Panc1 (cell line): ENCODE data around the gene CD84.

Experiments used
- SIN3A ChIP-seq: IDR thresholded peaks from 2 replicates; pipeline ENCODE4 v1.6.1; 2012; ENCODE audit warnings: low read depth, mild to moderate bottlenecking, low read length, moderate library complexity, borderline replicate concordance; ENCODE audit not compliant: insufficient read depth
- TF ChIP-seq, protein P1 (sequence below): fragments of 450-650 bp; IDR thresholded peaks from 2 replicates; pipeline ENCODE4 v1.5.1; 2017; ENCODE audit warnings: mild to moderate bottlenecking
- TF ChIP-seq, protein P2 (sequence below), 2 experiments: IDR thresholded peaks; 2 replicates each; pipeline ENCODE4 v1.6.1; 2011 to 2012; ENCODE audit warnings: low read depth in 2 of 2, control low read depth in 1 of 2, low read length in 1 of 2, mild to moderate bottlenecking in 1 of 2, moderate library complexity in 1 of 2; ENCODE audit not compliant: insufficient read depth in 1 of 2

DNA sequence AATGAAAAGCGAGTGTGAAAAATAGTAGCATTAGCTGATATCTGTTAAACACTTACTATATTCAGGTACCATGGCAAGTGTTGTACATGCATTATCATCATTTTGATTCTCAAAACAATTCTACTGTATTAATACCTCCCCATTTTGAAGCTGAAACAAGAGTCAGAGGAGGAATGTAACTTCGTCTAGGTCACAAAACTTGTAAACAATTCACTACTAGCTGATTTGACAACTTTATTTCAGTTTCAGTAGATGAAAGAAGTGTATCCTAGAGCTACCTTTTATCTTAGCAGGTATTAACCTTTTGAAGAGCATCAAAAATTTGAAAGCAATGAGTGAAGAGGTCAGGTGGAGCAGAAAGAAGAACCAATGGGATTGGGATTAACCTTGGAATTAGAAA lies 1.6 kb downstream of the CD84 start:
- TF ChIP-seq, protein P1, sequence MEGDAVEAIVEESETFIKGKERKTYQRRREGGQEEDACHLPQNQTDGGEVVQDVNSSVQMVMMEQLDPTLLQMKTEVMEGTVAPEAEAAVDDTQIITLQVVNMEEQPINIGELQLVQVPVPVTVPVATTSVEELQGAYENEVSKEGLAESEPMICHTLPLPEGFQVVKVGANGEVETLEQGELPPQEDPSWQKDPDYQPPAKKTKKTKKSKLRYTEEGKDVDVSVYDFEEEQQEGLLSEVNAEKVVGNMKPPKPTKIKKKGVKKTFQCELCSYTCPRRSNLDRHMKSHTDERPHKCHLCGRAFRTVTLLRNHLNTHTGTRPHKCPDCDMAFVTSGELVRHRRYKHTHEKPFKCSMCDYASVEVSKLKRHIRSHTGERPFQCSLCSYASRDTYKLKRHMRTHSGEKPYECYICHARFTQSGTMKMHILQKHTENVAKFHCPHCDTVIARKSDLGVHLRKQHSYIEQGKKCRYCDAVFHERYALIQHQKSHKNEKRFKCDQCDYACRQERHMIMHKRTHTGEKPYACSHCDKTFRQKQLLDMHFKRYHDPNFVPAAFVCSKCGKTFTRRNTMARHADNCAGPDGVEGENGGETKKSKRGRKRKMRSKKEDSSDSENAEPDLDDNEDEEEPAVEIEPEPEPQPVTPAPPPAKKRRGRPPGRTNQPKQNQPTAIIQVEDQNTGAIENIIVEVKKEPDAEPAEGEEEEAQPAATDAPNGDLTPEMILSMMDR = no peak
- no peak for TF ChIP-seq SIN3A
- TF ChIP-seq, protein P2, sequence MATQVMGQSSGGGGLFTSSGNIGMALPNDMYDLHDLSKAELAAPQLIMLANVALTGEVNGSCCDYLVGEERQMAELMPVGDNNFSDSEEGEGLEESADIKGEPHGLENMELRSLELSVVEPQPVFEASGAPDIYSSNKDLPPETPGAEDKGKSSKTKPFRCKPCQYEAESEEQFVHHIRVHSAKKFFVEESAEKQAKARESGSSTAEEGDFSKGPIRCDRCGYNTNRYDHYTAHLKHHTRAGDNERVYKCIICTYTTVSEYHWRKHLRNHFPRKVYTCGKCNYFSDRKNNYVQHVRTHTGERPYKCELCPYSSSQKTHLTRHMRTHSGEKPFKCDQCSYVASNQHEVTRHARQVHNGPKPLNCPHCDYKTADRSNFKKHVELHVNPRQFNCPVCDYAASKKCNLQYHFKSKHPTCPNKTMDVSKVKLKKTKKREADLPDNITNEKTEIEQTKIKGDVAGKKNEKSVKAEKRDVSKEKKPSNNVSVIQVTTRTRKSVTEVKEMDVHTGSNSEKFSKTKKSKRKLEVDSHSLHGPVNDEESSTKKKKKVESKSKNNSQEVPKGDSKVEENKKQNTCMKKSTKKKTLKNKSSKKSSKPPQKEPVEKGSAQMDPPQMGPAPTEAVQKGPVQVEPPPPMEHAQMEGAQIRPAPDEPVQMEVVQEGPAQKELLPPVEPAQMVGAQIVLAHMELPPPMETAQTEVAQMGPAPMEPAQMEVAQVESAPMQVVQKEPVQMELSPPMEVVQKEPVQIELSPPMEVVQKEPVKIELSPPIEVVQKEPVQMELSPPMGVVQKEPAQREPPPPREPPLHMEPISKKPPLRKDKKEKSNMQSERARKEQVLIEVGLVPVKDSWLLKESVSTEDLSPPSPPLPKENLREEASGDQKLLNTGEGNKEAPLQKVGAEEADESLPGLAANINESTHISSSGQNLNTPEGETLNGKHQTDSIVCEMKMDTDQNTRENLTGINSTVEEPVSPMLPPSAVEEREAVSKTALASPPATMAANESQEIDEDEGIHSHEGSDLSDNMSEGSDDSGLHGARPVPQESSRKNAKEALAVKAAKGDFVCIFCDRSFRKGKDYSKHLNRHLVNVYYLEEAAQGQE (IDR thresholded peaks at IDR 0.05; ENCODE audit: insufficient read depth in 1 of 2, low read depth in 2 of 2, low read length in 1 of 2) = no peak
